Mesenchymal stem cell (in vitro differentiated cells and primary cell): ENCODE measurements around the gene FAM120B.

ENCODE experiments used
- DNase-seq: peaks from one replicate; pipeline ENCODE4 v3.0.0-alpha.2; 2013
- H2AFZ ChIP-seq: one replicate; pipeline ENCODE4 v1.6.1; 2013; ENCODE audit warnings: low read depth, mild to moderate bottlenecking, control low read depth, inconsistent platforms, low read length, moderate library complexity
- H2AK5ac ChIP-seq: 2 replicates; pipeline ENCODE4 v1.6.1; 2013; ENCODE audit warnings: low read length, moderate library complexity, mild to moderate bottlenecking, inconsistent platforms; ENCODE audit not compliant: severe bottlenecking
- H2BK120ac ChIP-seq: one replicate; pipeline ENCODE4 v1.6.1; 2013; ENCODE audit warnings: low read depth, mild to moderate bottlenecking, inconsistent platforms, low read length, moderate library complexity
- H2BK12ac ChIP-seq, 2 experiments: one replicate each; pipeline ENCODE4 v1.6.1; 2013; ENCODE audit warnings: inconsistent platforms in 2 of 2, low read length in 2 of 2, mild to moderate bottlenecking in 2 of 2, moderate library complexity in 2 of 2, control low read depth in 1 of 2
- H2BK15ac ChIP-seq: one replicate; pipeline ENCODE4 v1.6.1; 2013; ENCODE audit warnings: mild to moderate bottlenecking, low read depth, inconsistent platforms; ENCODE audit not compliant: poor library complexity, severe bottlenecking
- H2BK5ac ChIP-seq: 2 replicates; pipeline ENCODE4 v1.6.1; 2013; ENCODE audit warnings: low read depth, mild to moderate bottlenecking, low read length, control low read depth, inconsistent platforms; ENCODE audit not compliant: poor library complexity, severe bottlenecking
- H3K14ac ChIP-seq, 2 experiments: one replicate each; pipeline ENCODE4 v1.6.1; 2013; ENCODE audit warnings: inconsistent platforms in 2 of 2, low read length in 2 of 2, control low read depth in 1 of 2, mild to moderate bottlenecking in 1 of 2, moderate library complexity in 1 of 2
- H3K18ac ChIP-seq, 2 experiments: one replicate each; pipeline ENCODE4 v1.6.1; 2013; ENCODE audit warnings: inconsistent platforms in 2 of 2, low read length in 2 of 2, control low read depth in 1 of 2, low read depth in 1 of 2, mild to moderate bottlenecking in 1 of 2
- H3K23ac ChIP-seq, 2 experiments: one replicate each; pipeline ENCODE4 v1.6.1; 2013; ENCODE audit warnings: inconsistent platforms in 2 of 2, low read length in 2 of 2, mild to moderate bottlenecking in 2 of 2, moderate library complexity in 2 of 2, control low read depth in 1 of 2
- H3K27ac ChIP-seq: 2 replicates; pipeline ENCODE4 v1.5.1; 2013; ENCODE audit warnings: mild to moderate bottlenecking, moderate library complexity, low read length, control low read depth, inconsistent platforms; ENCODE audit not compliant: poor library complexity, severe bottlenecking
- H3K27me3 ChIP-seq, 2 experiments: 2 replicates each; pipeline versions ENCODE4 v1.6.1 to v1.7.0; 2013; ENCODE audit warnings: low read length in 2 of 2, mild to moderate bottlenecking in 2 of 2, moderate library complexity in 2 of 2, control low read depth in 1 of 2, inconsistent platforms in 1 of 2; ENCODE audit not compliant: control insufficient read depth in 1 of 2, insufficient read depth in 1 of 2
- H3K36me3 ChIP-seq, 2 experiments: 2 replicates each; pipeline versions ENCODE4 v1.6.1 to v1.7.0; 2013; ENCODE audit warnings: low read length in 2 of 2, control low read depth in 1 of 2, inconsistent platforms in 1 of 2, low read depth in 1 of 2, mild to moderate bottlenecking in 1 of 2; ENCODE audit not compliant: insufficient read depth in 2 of 2, control insufficient read depth in 1 of 2
- H3K4ac ChIP-seq, 2 experiments: one replicate each; pipeline ENCODE4 v1.6.1; 2013; ENCODE audit warnings: inconsistent platforms in 2 of 2, low read length in 2 of 2, mild to moderate bottlenecking in 2 of 2, moderate library complexity in 2 of 2, control low read depth in 1 of 2, low read depth in 1 of 2
- H3K4me1 ChIP-seq: 2 replicates; pipeline ENCODE4 v1.6.1; 2013; ENCODE audit warnings: low read depth, low read length, control low read depth; ENCODE audit not compliant: control insufficient read depth, insufficient read depth
- H3K4me2 ChIP-seq: 2 replicates; pipeline ENCODE4 v1.6.1; 2013; ENCODE audit warnings: low read length, mild to moderate bottlenecking, inconsistent platforms; ENCODE audit not compliant: poor library complexity, severe bottlenecking
- H3K4me3 ChIP-seq, 2 experiments: 2 replicates each; pipeline versions ENCODE4 v1.5.1 to v1.7.0; 2013; ENCODE audit warnings: low read length in 2 of 2, mild to moderate bottlenecking in 2 of 2, control low read depth in 1 of 2, low read depth in 1 of 2; ENCODE audit not compliant: insufficient read depth in 1 of 2
- H3K79me1 ChIP-seq: replicated peaks from 2 replicates; pipeline ENCODE4 v1.6.1; 2013; ENCODE audit warnings: mild to moderate bottlenecking, control low read depth, low read length, inconsistent platforms; ENCODE audit not compliant: poor library complexity, severe bottlenecking
- H3K9ac ChIP-seq: 2 replicates; pipeline ENCODE4 v1.7.0; 2013; ENCODE audit warnings: mild to moderate bottlenecking, low read length, moderate library complexity
- H3K9me3 ChIP-seq: 2 replicates; pipeline ENCODE4 v1.7.0; 2013; ENCODE audit warnings: mild to moderate bottlenecking, low read length; ENCODE audit not compliant: control insufficient read depth
- H4K8ac ChIP-seq: one replicate; pipeline ENCODE4 v1.6.1; 2013; ENCODE audit warnings: inconsistent platforms, mild to moderate bottlenecking, low read length, moderate library complexity
- H4K91ac ChIP-seq: one replicate; pipeline ENCODE4 v1.6.1; 2013; ENCODE audit warnings: mild to moderate bottlenecking, low read length, inconsistent platforms
- whole genome bisulfite sequencing: methylation state at CpG from one replicate; pipeline ENCODE4 v1.1.7; 2013; ENCODE audit warnings: mixed read lengths; 5-methylcytosine and 5-hydroxymethylcytosine counted together

The FAM120B gene

GRCh38 chr6:170288852-170289179 lies 17.7 kb upstream of the FAM120B start:
- no peaks in the 10 kb centered on the region for H3K79me1 ChIP-seq
- no peak for DNase-seq
- H4K8ac ChIP-seq, result no peak overlapping the region
- 7% methylated on average over 15 of the region's 16 CpGs for WGBS
- H3K4ac ChIP-seq, result no peak overlapping the region
- peak overlapping the region; percentile 97 for H3K4me2 ChIP-seq
- H3K4me3 ChIP-seq, result peak overlapping the region in 1 of 2 experiments; percentile 85
- no peak overlapping the region for H2BK12ac ChIP-seq
- peaks cover 75 to 77% of the 10 kb centered on the region in 2 experiments for H3K27me3 ChIP-seq
- no peak overlapping the region for H2BK15ac ChIP-seq
- no peak overlapping the region for H3K23ac ChIP-seq
- no peak overlapping the region for H3K9ac ChIP-seq
- no peak overlapping the region for H2AFZ ChIP-seq
- no peak overlapping the region for H3K14ac ChIP-seq
- no peak overlapping the region for H2BK5ac ChIP-seq
- no peak overlapping the region for H4K91ac ChIP-seq
- H3K27ac ChIP-seq, result no peak overlapping the region
- peaks cover 0 to 8% of the 10 kb centered on the region in 2 experiments for H3K36me3 ChIP-seq
- no peak overlapping the region for H2AK5ac ChIP-seq
- no peaks in the 10 kb centered on the region for H3K9me3 ChIP-seq
- H3K4me1 ChIP-seq, result peaks cover 38% of the 10 kb centered on the region
- H3K18ac ChIP-seq, result no peak overlapping the region
- no peak overlapping the region for H2BK120ac ChIP-seq

GRCh38 chr6:170289180-170289931 lies 17.2 kb upstream of the FAM120B start:
- H4K91ac ChIP-seq, result no peak overlapping the region
- peak overlapping the region in 1 of 2 experiments; percentile 53 for H3K18ac ChIP-seq
- H3K9ac ChIP-seq, result peak overlapping the region; percentile 18
- no peak for DNase-seq
- peaks cover 81% of the 10 kb centered on the region in 2 experiments for H3K27me3 ChIP-seq
- no peak overlapping the region for H2BK120ac ChIP-seq
- H3K4me2 ChIP-seq, result peak overlapping the region; percentile 97
- no peak overlapping the region for H2AK5ac ChIP-seq
- peak overlapping the region in 1 of 2 experiments; percentile 45 for H3K14ac ChIP-seq
- 1% methylated on average over 57 of the region's 85 CpGs for WGBS
- no peak overlapping the region for H2BK5ac ChIP-seq
- no peak overlapping the region for H2BK15ac ChIP-seq
- H3K4me3 ChIP-seq, result peak overlapping the region; percentile 59 to 85
- H4K8ac ChIP-seq, result no peak overlapping the region
- no peak overlapping the region for H2BK12ac ChIP-seq
- peaks cover 38% of the 10 kb centered on the region for H3K4me1 ChIP-seq
- H3K4ac ChIP-seq, result no peak overlapping the region
- peak overlapping the region in 1 of 2 experiments; percentile 91 for H3K23ac ChIP-seq
- H3K27ac ChIP-seq, result no peak overlapping the region
- no peak overlapping the region for H2AFZ ChIP-seq
- H3K36me3 ChIP-seq, result peaks cover 0 to 8% of the 10 kb centered on the region in 2 experiments
- H3K9me3 ChIP-seq, result no peaks in the 10 kb centered on the region
- H3K79me1 ChIP-seq, result no peaks in the 10 kb centered on the region

GRCh38 chr6:170289951-170290295 lies 16.6 kb upstream of the FAM120B start:
- H3K79me1 ChIP-seq, result no peaks in the 10 kb centered on the region
- H3K9me3 ChIP-seq, result no peaks in the 10 kb centered on the region
- peak overlapping the region; percentile 21 for H4K8ac ChIP-seq
- H4K91ac ChIP-seq, result no peak overlapping the region
- no peak overlapping the region for H3K4ac ChIP-seq
- H2AFZ ChIP-seq, result peak overlapping the region; percentile 60
- H3K23ac ChIP-seq, result peak overlapping the region in 1 of 2 experiments; percentile 77
- no peak overlapping the region for H2BK12ac ChIP-seq
- H3K18ac ChIP-seq, result no peak overlapping the region
- H3K27me3 ChIP-seq, result peaks cover 82 to 85% of the 10 kb centered on the region in 2 experiments
- H3K9ac ChIP-seq, result peak overlapping the region; percentile 71
- H2BK5ac ChIP-seq, result no peak overlapping the region
- no peak overlapping the region for H2BK15ac ChIP-seq
- peaks cover 0 to 4% of the 10 kb centered on the region in 2 experiments for H3K36me3 ChIP-seq
- no peak overlapping the region for H2BK120ac ChIP-seq
- no peak overlapping the region for H3K27ac ChIP-seq
- peak overlapping the region; percentile 59 to 85 for H3K4me3 ChIP-seq
- peak overlapping the region; percentile 97 for H3K4me2 ChIP-seq
- DNase-seq, result no peak
- peak overlapping the region in 1 of 2 experiments; percentile 63 for H3K14ac ChIP-seq
- peaks cover 38% of the 10 kb centered on the region for H3K4me1 ChIP-seq
- H2AK5ac ChIP-seq, result no peak overlapping the region
- under 1% methylated on average over 41 of the region's 41 CpGs for WGBS

GRCh38 chr6:170290296-170291128 lies 16.0 kb upstream of the FAM120B start, which contains the start of gene DLL1:
Gene DLL1 (minus strand): TSS chr6:170291078. CDS start chr6:170290139, 939 bp downstream.
- peak within 1 kb of the TSS; percentile 61 for H2BK15ac ChIP-seq

More at GRCh38 chr6:170290296-170291128, 16.0 kb upstream of the FAM120B start, which contains the start of gene DLL1:
- Histone ChIP-seq H3K14ac (peak within 1 kb of the TSS in 1 of 2 experiments; percentile 63), H3K79me1 (no peaks in the 10 kb centered on the region), H3K4me1 (peaks cover 44% of the 10 kb centered on the region), H3K4ac (no peak within 1 kb of the TSS), H2AK5ac (no peak within 1 kb of the TSS), H2BK120ac (no peak within 1 kb of the TSS), H3K4me2 (peak within 1 kb of the TSS; percentile 97), H3K27ac (no peak within 1 kb of the TSS), H3K23ac (peak within 1 kb of the TSS in 1 of 2 experiments; percentile 77), H3K4me3 (peak within 1 kb of the TSS; percentile 59 to 85), H2BK5ac (no peak within 1 kb of the TSS), H3K27me3 (peaks cover 80 to 85% of the 10 kb centered on the region in 2 experiments), H4K91ac (no peak within 1 kb of the TSS), H3K18ac (no peak within 1 kb of the TSS), H2BK12ac (no peak within 1 kb of the TSS), H3K36me3 (no peaks in the 10 kb centered on the region), H3K9ac (peak within 1 kb of the TSS; percentile 71), H2AFZ (peak within 1 kb of the TSS; percentile 94), H4K8ac (peak within 1 kb of the TSS; percentile 47), H3K9me3 (no peaks in the 10 kb centered on the region)
- WGBS, result under 1% methylated on average over 59 of the region's 83 CpGs
- DNase-seq, result peak; percentile 68
